CD14-positive monocyte (primary cell): Measurements from ENCODE around the gene GAP43. TPM values are rescaled to one million over a fixed set of nuclear protein-coding genes. Genes with fewer than 3 reads are reported as not detected.

ENCODE experiments used
- DNase-seq, 3 donors: peaks; one replicate each; pipeline ENCODE4 v3.0.0-alpha.2; 2011 to 2022
- H2AFZ ChIP-seq: 2 replicates; pipeline ENCODE4 v1.6.0; 2012; ENCODE audit warnings: mild to moderate bottlenecking, low read depth, low read length, inconsistent platforms; ENCODE audit not compliant: insufficient read depth, poor library complexity, severe bottlenecking
- H3K27ac ChIP-seq, 2 donors: 1 replicate in 1 of 2; 2 replicates in 1 of 2; pipeline ENCODE4 v1.5.1; 2012 to 2013; ENCODE audit warnings: low read length in 2 of 2, control low read depth in 1 of 2, inconsistent platforms in 1 of 2, low read depth in 1 of 2, mild to moderate bottlenecking in 1 of 2
- H3K27me3 ChIP-seq, 2 donors: one replicate each; pipeline versions ENCODE4 v1.6.0 to v1.6.1; 2011 to 2013; ENCODE audit warnings: low read length in 2 of 2; ENCODE audit not compliant: control insufficient read depth in 2 of 2, insufficient read depth in 2 of 2
- H3K36me3 ChIP-seq, 2 donors: replicated peaks in 1 of 2; 1 replicate in 1 of 2; 2 replicates in 1 of 2; pipeline versions ENCODE4 v1.5.1 to v1.6.1; 2012 to 2013; ENCODE audit warnings: low read length in 2 of 2, control low read depth in 1 of 2, inconsistent platforms in 1 of 2, mild to moderate bottlenecking in 1 of 2; ENCODE audit not compliant: insufficient read depth in 2 of 2, control insufficient read depth in 1 of 2
- H3K4me1 ChIP-seq, 2 donors: 1 replicate in 1 of 2; 2 replicates in 1 of 2; pipeline versions ENCODE4 v1.5.1 to v1.6.1; 2012 to 2013; ENCODE audit warnings: low read length in 2 of 2, control low read depth in 1 of 2, inconsistent platforms in 1 of 2, mild to moderate bottlenecking in 1 of 2, moderate library complexity in 1 of 2; ENCODE audit not compliant: insufficient read depth in 2 of 2, control insufficient read depth in 1 of 2
- H3K4me2 ChIP-seq: replicated peaks from 2 replicates; pipeline ENCODE3; 2012; ENCODE audit warnings: low read length, moderate library complexity, mild to moderate bottlenecking; ENCODE audit not compliant: poor library complexity, severe bottlenecking; ENCODE audit errors: extremely low read depth
- H3K4me3 ChIP-seq, 3 experiments: fragments of 200-600 bp in 1 of 3; sonication (generic) in 1 of 3; replicated peaks in 1 of 3; 1 replicate in 2 of 3; 2 replicates in 1 of 3; pipeline ENCODE4 v1.5.1; 2011 to 2013; ENCODE audit warnings: low read length in 3 of 3, mild to moderate bottlenecking in 3 of 3, control low read depth in 2 of 3, low read depth in 2 of 3, inconsistent platforms in 1 of 3, moderate library complexity in 1 of 3
- H3K79me2 ChIP-seq: 2 replicates; pipeline ENCODE4 v1.6.0; 2012; ENCODE audit warnings: mild to moderate bottlenecking, control low read depth, inconsistent platforms, low read length, moderate library complexity; ENCODE audit not compliant: insufficient read depth
- H3K9ac ChIP-seq: 2 replicates; pipeline ENCODE4 v1.6.0; 2017; ENCODE audit warnings: low read length, mild to moderate bottlenecking; ENCODE audit not compliant: insufficient read depth, poor library complexity, severe bottlenecking
- H3K9me3 ChIP-seq, 2 donors: replicated peaks in 1 of 2; 1 replicate in 1 of 2; 2 replicates in 1 of 2; pipeline versions ENCODE4 v1.5.1 to v1.6.1; 2012 to 2013; ENCODE audit warnings: low read length in 2 of 2, control low read depth in 1 of 2; ENCODE audit not compliant: control insufficient read depth in 1 of 2, insufficient read depth in 1 of 2
- H4K20me1 ChIP-seq: 2 replicates; pipeline ENCODE4 v1.6.0; 2012; ENCODE audit warnings: mild to moderate bottlenecking, low read length, control low read depth, moderate library complexity; ENCODE audit not compliant: insufficient read depth
- H3K27ac Mint-ChIP-seq, 7 donors: one replicate each; pipeline ENCODE4 v1.8.0; 2020; ENCODE audit warnings: mild to moderate bottlenecking in 7 of 7, mixed read lengths in 7 of 7, moderate library complexity in 6 of 7, inconsistent platforms in 2 of 7
- H3K27me3 Mint-ChIP-seq, 3 donors: one replicate each; pipeline ENCODE4 v1.8.0; 2021 to 2022; ENCODE audit warnings: low read depth in 3 of 3, mild to moderate bottlenecking in 3 of 3, mixed read lengths in 3 of 3, moderate library complexity in 3 of 3, inconsistent platforms in 1 of 3
- H3K36me3 Mint-ChIP-seq, 2 donors: one replicate each; pipeline ENCODE4 v1.8.0; 2020; ENCODE audit warnings: mixed read lengths in 2 of 2, inconsistent platforms in 1 of 2, mild to moderate bottlenecking in 1 of 2
- H3K4me1 Mint-ChIP-seq: one replicate; pipeline ENCODE4 v1.8.0; 2020; ENCODE audit warnings: mild to moderate bottlenecking, mixed read lengths
- H3K4me3 Mint-ChIP-seq, 2 donors: one replicate each; pipeline ENCODE4 v1.8.0; 2020; ENCODE audit warnings: mild to moderate bottlenecking in 2 of 2, mixed read lengths in 2 of 2, moderate library complexity in 1 of 2
- H3K9me3 Mint-ChIP-seq, 7 donors: one replicate each; pipeline ENCODE4 v1.8.0; 2020 to 2022; ENCODE audit warnings: mixed read lengths in 7 of 7, mild to moderate bottlenecking in 6 of 7, moderate library complexity in 6 of 7, inconsistent platforms in 2 of 7
- WGBS: methylation state at CpG from one replicate; pipeline ENCODE4 v1.1.5; 2013; ENCODE audit warnings: missing lambda C conversion rate; ENCODE audit not compliant: insufficient coverage; 5-methylcytosine and 5-hydroxymethylcytosine counted together
- intact Hi-C, 2 donors: fragments of 100-400 bp; cut with micrococcal nuclease; formaldehyde crosslinking; loops; one replicate each; pipeline versions ENCODE4 v1.15.0 to v1.15.1; 2023
- polyA plus RNA-seq, 3 donors: library from polyadenylated mRNA; depleted of rRNA in 1 of 3; unstranded in 2 of 3; stranded (reverse) in 1 of 3; fragments of 300-500 nt in 2 of 3; fragments of >200 nt in 1 of 3; fragmentation: Illumina TruSeq in 2 of 3; gene quantifications; 1 replicate in 2 of 3; 2 replicates in 1 of 3; pipeline ENCODE4 v1.2.3, GENCODE V29; 2012 to 2021
- TF ChIP-seq, protein P1 (sequence below): fragments of 200-600 bp; IDR thresholded peaks from one replicate; pipeline ENCODE4 v1.8.0; 2022; ENCODE audit warnings: antibody characterized with exemption, mild to moderate bottlenecking

Gene GAP43
- polyA plus RNA-seq, 3 donors: not detected

DNA sequence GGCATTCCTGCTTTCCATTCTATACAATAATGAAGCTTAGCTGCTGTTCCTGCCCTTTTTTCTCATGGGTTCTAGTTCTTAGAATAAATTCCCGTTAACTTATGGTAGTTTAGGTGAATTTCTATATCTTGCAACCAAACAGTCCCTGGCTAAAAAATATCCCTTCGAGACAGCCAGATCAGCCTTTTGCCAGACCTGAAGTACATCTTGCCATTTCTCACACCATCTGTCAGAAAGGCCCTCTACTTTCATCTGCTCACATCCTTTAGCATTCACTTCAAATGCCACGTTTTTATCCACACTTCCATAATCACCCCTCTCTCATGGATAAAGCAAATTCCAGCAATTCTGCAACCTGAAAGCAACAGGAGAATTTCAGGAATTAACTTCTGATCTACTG, 145.4 kb downstream of the GAP43 start:
- no peak overlapping the region for H3K4me2 ChIP-seq
- peaks cover 0 to 9% (median 0%) of the 10 kb centered on the region in 3 donors for H3K27me3 Mint-ChIP-seq
- H2AFZ ChIP-seq: no peak overlapping the region
- WGBS: 67% methylated on average over 2 of the region's 3 CpGs
- no peaks in the 10 kb centered on the region for H3K36me3 Mint-ChIP-seq
- no peak overlapping the region for H3K4me3 ChIP-seq
- peaks cover 0 to 5% (median 0%) of the 10 kb centered on the region in 7 donors for H3K9me3 Mint-ChIP-seq
- no peaks in the 10 kb centered on the region for H3K4me1 ChIP-seq
- H3K27me3 ChIP-seq: no peaks in the 10 kb centered on the region
- H4K20me1 ChIP-seq: no peaks in the 10 kb centered on the region
- DNase-seq: no peak
- intact Hi-C loops: no loop called here
- no peaks in the 10 kb centered on the region for H3K4me1 Mint-ChIP-seq
- H3K4me3 Mint-ChIP-seq: no peak overlapping the region
- H3K27ac Mint-ChIP-seq: no peak overlapping the region
- H3K9ac ChIP-seq: no peak overlapping the region
- H3K27ac ChIP-seq: no peak overlapping the region
- TF ChIP-seq, protein P1, sequence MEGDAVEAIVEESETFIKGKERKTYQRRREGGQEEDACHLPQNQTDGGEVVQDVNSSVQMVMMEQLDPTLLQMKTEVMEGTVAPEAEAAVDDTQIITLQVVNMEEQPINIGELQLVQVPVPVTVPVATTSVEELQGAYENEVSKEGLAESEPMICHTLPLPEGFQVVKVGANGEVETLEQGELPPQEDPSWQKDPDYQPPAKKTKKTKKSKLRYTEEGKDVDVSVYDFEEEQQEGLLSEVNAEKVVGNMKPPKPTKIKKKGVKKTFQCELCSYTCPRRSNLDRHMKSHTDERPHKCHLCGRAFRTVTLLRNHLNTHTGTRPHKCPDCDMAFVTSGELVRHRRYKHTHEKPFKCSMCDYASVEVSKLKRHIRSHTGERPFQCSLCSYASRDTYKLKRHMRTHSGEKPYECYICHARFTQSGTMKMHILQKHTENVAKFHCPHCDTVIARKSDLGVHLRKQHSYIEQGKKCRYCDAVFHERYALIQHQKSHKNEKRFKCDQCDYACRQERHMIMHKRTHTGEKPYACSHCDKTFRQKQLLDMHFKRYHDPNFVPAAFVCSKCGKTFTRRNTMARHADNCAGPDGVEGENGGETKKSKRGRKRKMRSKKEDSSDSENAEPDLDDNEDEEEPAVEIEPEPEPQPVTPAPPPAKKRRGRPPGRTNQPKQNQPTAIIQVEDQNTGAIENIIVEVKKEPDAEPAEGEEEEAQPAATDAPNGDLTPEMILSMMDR: no peak
- no peaks in the 10 kb centered on the region for H3K36me3 ChIP-seq
- H3K9me3 ChIP-seq: no peaks in the 10 kb centered on the region
- H3K79me2 ChIP-seq: no peaks in the 10 kb centered on the region
